ENCODE measurements around the gene MTMR10. TPM values are rescaled to one million over a fixed set of nuclear protein-coding genes. Genes with fewer than 3 reads are reported as not detected.

Gene MTMR10
- total and polyA plus RNA-seq, 2 donors (not counting 1 experiment from before 2014, with no cell fraction given): 17.3 to 44.6 TPM

GRCh38 chr15:31020542-31020941 is 29.1 kb upstream of the MTMR10 start:
- no peak overlapping the region for H3K9ac ChIP-seq (ENCODE audit: insufficient read depth, low read length)
- peak in 1 of 2 donors; percentile 37 for DNase-seq (ENCODE audit: low read depth in 2 of 2)
- H3K36me3 ChIP-seq (ENCODE audit: control insufficient read depth, insufficient read depth, low read length): no peaks in the 10 kb centered on the region
- H3K4me1 ChIP-seq (ENCODE audit: control insufficient read depth, extremely low read depth, insufficient read depth, low read length): peaks cover 8% of the 10 kb centered on the region
- H3K79me2 ChIP-seq (ENCODE audit: control insufficient read depth, insufficient read depth, low read length): no peaks in the 10 kb centered on the region
- H3K4me2 ChIP-seq (ENCODE audit: extremely low read depth, insufficient read depth, low read length): no peak overlapping the region
- H3K4me3 ChIP-seq (replicated peaks in 1 of 4; ENCODE audit: control extremely low read depth in 1 of 4, insufficient read depth in 1 of 4, low read depth in 3 of 4, low read length in 4 of 4): no peak overlapping the region
- H3K9me3 ChIP-seq (ENCODE audit: control insufficient read depth, insufficient read depth, low read depth, low read length): no peaks in the 10 kb centered on the region
- H3K27ac ChIP-seq (ENCODE audit: insufficient read depth, low read length): no peak overlapping the region
- TF ChIP-seq EZH2 (IDR thresholded peaks at IDR 0.05; ENCODE audit: low read length, missing control alignments) (no peak), CTCF (conservative IDR thresholded peaks at IDR 0.05 in 1 of 2, IDR thresholded peaks at IDR 0.05 in 1 of 2; ENCODE audit: low read depth in 1 of 2, low read length in 2 of 2) (no peak)
- H4K20me1 ChIP-seq (ENCODE audit: control insufficient read depth, extremely low read depth, insufficient read depth, low read length): no peaks in the 10 kb centered on the region
- H2AFZ ChIP-seq (ENCODE audit: low read length): no peak overlapping the region
- H3K27me3 ChIP-seq (ENCODE audit: control insufficient read depth, insufficient read depth, low read length): no peaks in the 10 kb centered on the region

DNA sequence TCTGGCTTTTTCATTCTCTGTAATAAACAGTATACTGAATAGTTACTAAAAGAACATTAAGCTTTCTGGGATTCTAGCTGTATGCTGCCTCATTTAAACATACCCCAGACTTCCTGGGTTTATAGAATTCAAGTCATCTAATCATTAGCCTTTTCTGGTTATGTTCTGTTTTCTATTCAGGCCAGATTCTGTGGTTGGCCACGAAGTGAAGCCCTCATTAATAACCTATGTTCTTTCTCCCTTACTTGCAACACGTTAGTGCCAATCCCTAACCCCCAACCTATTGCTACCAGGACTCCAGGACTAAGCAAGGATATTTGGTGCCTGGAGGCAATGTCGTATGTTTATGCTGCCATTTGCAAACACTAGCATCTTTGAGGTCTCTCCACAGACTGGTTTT is 28.6 kb upstream of the MTMR10 start:
- no peaks in the 10 kb centered on the region for H3K36me3 ChIP-seq (ENCODE audit: control insufficient read depth, insufficient read depth, low read length)
- H4K20me1 ChIP-seq (ENCODE audit: control insufficient read depth, extremely low read depth, insufficient read depth, low read length): no peaks in the 10 kb centered on the region
- DNase-seq (ENCODE audit: low read depth in 2 of 2): peak in 1 of 2 donors; percentile 47
- no peaks in the 10 kb centered on the region for H3K9me3 ChIP-seq (ENCODE audit: control insufficient read depth, insufficient read depth, low read depth, low read length)
- no peaks in the 10 kb centered on the region for H3K27me3 ChIP-seq (ENCODE audit: control insufficient read depth, insufficient read depth, low read length)
- H3K4me3 ChIP-seq (replicated peaks in 1 of 4; ENCODE audit: control extremely low read depth in 1 of 4, insufficient read depth in 1 of 4, low read depth in 3 of 4, low read length in 4 of 4): no peak overlapping the region
- H3K4me1 ChIP-seq (ENCODE audit: control insufficient read depth, extremely low read depth, insufficient read depth, low read length): peaks cover 8% of the 10 kb centered on the region
- no peak overlapping the region for H3K9ac ChIP-seq (ENCODE audit: insufficient read depth, low read length)
- no peak overlapping the region for H3K4me2 ChIP-seq (ENCODE audit: extremely low read depth, insufficient read depth, low read length)
- no peaks in the 10 kb centered on the region for H3K79me2 ChIP-seq (ENCODE audit: control insufficient read depth, insufficient read depth, low read length)
- H2AFZ ChIP-seq (ENCODE audit: low read length): no peak overlapping the region
- TF ChIP-seq EZH2 (IDR thresholded peaks at IDR 0.05; ENCODE audit: low read length, missing control alignments) (no peak), CTCF (conservative IDR thresholded peaks at IDR 0.05 in 1 of 2, IDR thresholded peaks at IDR 0.05 in 1 of 2; ENCODE audit: low read depth in 1 of 2, low read length in 2 of 2) (no peak)
- H3K27ac ChIP-seq (ENCODE audit: insufficient read depth, low read length): no peak overlapping the region

GRCh38 chr15:31017311-31017710 is 25.9 kb upstream of the MTMR10 start:
- H3K27ac ChIP-seq (ENCODE audit: insufficient read depth, low read length): no peak overlapping the region
- no peak overlapping the region for H2AFZ ChIP-seq (ENCODE audit: low read length)
- H3K4me2 ChIP-seq (ENCODE audit: extremely low read depth, insufficient read depth, low read length): no peak overlapping the region
- no peak for DNase-seq (ENCODE audit: low read depth in 2 of 2)
- H3K27me3 ChIP-seq (ENCODE audit: control insufficient read depth, insufficient read depth, low read length): no peaks in the 10 kb centered on the region
- H3K9me3 ChIP-seq (ENCODE audit: control insufficient read depth, insufficient read depth, low read depth, low read length): no peaks in the 10 kb centered on the region
- no peaks in the 10 kb centered on the region for H3K36me3 ChIP-seq (ENCODE audit: control insufficient read depth, insufficient read depth, low read length)
- no peaks in the 10 kb centered on the region for H4K20me1 ChIP-seq (ENCODE audit: control insufficient read depth, extremely low read depth, insufficient read depth, low read length)
- no peak overlapping the region for H3K9ac ChIP-seq (ENCODE audit: insufficient read depth, low read length)
- H3K79me2 ChIP-seq (ENCODE audit: control insufficient read depth, insufficient read depth, low read length): no peaks in the 10 kb centered on the region
- no peak overlapping the region for H3K4me3 ChIP-seq (replicated peaks in 1 of 4; ENCODE audit: control extremely low read depth in 1 of 4, insufficient read depth in 1 of 4, low read depth in 3 of 4, low read length in 4 of 4)
- TF ChIP-seq CTCF (conservative IDR thresholded peaks at IDR 0.05 in 1 of 2, IDR thresholded peaks at IDR 0.05 in 1 of 2; ENCODE audit: low read depth in 1 of 2, low read length in 2 of 2): no peak
- no peak for TF ChIP-seq EZH2 (IDR thresholded peaks at IDR 0.05; ENCODE audit: low read length, missing control alignments)
- H3K4me1 ChIP-seq (ENCODE audit: control insufficient read depth, extremely low read depth, insufficient read depth, low read length): peaks cover 2% of the 10 kb centered on the region
